DOHH2 (cell line): ENCODE results near the gene ARL6IP4.

Source experiments
- CTCF ChIP-seq: fragments of 200-600 bp; sonication (generic); IDR thresholded peaks from one replicate; pipeline ENCODE4 v1.5.1; 2014; ENCODE audit warnings: antibody characterized with exemption, mild to moderate bottlenecking, low read depth, low read length; ENCODE audit not compliant: poor library complexity, severe bottlenecking
- EZH2phosphoT487 ChIP-seq: fragments of 200-600 bp; sonication (generic); IDR thresholded peaks from 2 replicates; pipeline ENCODE4 v1.6.1; 2017; ENCODE audit warnings: borderline replicate concordance, mild to moderate bottlenecking, antibody characterized with exemption, low read length, moderate library complexity, mixed read lengths

GRCh38 chr12:122963941-122964265, 16.6 kb upstream of the ARL6IP4 start:
- no peak for TF ChIP-seq CTCF
- no peak for TF ChIP-seq EZH2phosphoT487
